ENCODE measurements around the gene JPT2.

DNA sequence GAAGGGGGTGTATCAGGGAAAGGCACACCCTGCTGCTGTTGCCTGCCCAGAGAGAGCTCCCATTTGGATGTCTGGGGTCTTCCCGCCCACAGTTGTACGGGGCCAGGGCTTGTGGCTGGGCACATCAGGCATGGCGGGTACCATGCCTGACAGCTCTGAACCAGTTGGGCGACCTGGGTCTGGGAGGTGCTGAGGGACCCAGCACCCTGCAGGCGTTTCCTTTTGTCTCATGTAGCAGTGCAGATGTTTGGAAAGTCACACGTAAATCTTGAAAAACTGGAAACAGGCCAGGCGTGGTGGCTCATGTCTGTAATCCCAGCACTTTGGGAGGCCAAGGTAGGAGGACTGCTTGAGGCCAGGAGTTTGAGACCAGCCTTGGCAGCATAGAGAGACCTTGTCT lies 8.4 kb upstream of the JPT2 start:
- TF ChIP-seq, protein P1, sequence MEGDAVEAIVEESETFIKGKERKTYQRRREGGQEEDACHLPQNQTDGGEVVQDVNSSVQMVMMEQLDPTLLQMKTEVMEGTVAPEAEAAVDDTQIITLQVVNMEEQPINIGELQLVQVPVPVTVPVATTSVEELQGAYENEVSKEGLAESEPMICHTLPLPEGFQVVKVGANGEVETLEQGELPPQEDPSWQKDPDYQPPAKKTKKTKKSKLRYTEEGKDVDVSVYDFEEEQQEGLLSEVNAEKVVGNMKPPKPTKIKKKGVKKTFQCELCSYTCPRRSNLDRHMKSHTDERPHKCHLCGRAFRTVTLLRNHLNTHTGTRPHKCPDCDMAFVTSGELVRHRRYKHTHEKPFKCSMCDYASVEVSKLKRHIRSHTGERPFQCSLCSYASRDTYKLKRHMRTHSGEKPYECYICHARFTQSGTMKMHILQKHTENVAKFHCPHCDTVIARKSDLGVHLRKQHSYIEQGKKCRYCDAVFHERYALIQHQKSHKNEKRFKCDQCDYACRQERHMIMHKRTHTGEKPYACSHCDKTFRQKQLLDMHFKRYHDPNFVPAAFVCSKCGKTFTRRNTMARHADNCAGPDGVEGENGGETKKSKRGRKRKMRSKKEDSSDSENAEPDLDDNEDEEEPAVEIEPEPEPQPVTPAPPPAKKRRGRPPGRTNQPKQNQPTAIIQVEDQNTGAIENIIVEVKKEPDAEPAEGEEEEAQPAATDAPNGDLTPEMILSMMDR (IDR thresholded peaks at IDR 0.05), result no peak
- no peak for TF ChIP-seq POLR2A (IDR thresholded peaks at IDR 0.05)

Data from heart left ventricle (tissue), 13 donors.